Left ventricle myocardium inferior (tissue), 1 donor: ENCODE data around the gene ATF7. TPM values are rescaled to one million over a fixed set of nuclear protein-coding genes. Genes with fewer than 3 reads are reported as not detected.

Source experiments
- DNase-seq: peaks from one replicate; pipeline ENCODE4 v3.0.0-alpha.2; 2020
- H3K27ac ChIP-seq: fragments of 200-600 bp; replicated peaks from 2 replicates; pipeline ENCODE4 v1.8.0; 2021
- H3K27me3 ChIP-seq: fragments of 200-600 bp; 2 replicates; pipeline ENCODE4 v1.8.0; 2021; ENCODE audit warnings: low read depth
- H3K36me3 ChIP-seq: fragments of 200-600 bp; 2 replicates; pipeline ENCODE4 v1.8.0; 2021
- H3K4me1 ChIP-seq: fragments of 200-600 bp; 2 replicates; pipeline ENCODE4 v1.8.0; 2021
- H3K4me3 ChIP-seq: fragments of 200-600 bp; 2 replicates; pipeline ENCODE4 v1.8.0; 2021; ENCODE audit warnings: mild to moderate bottlenecking, moderate library complexity
- H3K9me3 ChIP-seq: fragments of 200-600 bp; replicated peaks from 2 replicates; pipeline ENCODE4 v1.8.0; 2021
- intact Hi-C: fragments of 100-400 bp; cut with micrococcal nuclease; formaldehyde crosslinking; loops from one replicate; pipeline ENCODE4 v1.11.0; 2022
- total RNA-seq: library from RNA; stranded (reverse); fragmentation: NEBNext Ultra II Directional; extraction: Animal tissue kit (Norgen Biotek cat#: 25700); gene quantifications from one replicate; pipeline ENCODE4 v1.2.1, GENCODE V29; 2021
- TF ChIP-seq, protein P1 (sequence below): fragments of 200-600 bp; IDR thresholded peaks from 2 replicates; pipeline ENCODE4 v1.8.0; 2021; ENCODE audit warnings: antibody characterized with exemption, mild to moderate bottlenecking, borderline replicate concordance
- donor health status: DM: no; HTN: yes; CAD: no; lungs with severe emphysema.

ATF7 gene
- total RNA-seq, 1 donor from 2014 or later: 29.8 TPM

DNA sequence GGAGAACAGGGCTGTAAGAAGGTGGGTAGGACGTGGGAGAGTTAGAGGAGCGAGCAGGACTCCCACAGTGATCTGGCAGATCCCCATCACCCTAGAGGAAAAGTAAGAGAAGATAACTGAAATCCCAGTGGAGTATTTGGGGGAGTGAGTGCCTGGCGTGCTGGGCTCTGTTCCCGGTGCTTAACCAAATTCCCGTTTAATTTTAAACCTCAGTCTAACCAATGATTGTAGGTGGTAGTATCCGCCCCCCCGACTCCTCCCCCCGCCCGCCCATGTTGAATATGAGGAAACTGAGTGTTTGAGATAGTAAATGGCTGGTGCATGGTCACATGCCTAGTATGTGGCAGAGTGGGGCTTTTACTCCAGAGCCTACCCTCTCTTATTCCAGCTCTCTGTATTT, 123.9 kb downstream of the ATF7 start:
- H3K27me3 ChIP-seq: no peaks in the 10 kb centered on the region
- H3K4me3 ChIP-seq: peak overlapping the region; percentile 80
- TF ChIP-seq, protein P1, sequence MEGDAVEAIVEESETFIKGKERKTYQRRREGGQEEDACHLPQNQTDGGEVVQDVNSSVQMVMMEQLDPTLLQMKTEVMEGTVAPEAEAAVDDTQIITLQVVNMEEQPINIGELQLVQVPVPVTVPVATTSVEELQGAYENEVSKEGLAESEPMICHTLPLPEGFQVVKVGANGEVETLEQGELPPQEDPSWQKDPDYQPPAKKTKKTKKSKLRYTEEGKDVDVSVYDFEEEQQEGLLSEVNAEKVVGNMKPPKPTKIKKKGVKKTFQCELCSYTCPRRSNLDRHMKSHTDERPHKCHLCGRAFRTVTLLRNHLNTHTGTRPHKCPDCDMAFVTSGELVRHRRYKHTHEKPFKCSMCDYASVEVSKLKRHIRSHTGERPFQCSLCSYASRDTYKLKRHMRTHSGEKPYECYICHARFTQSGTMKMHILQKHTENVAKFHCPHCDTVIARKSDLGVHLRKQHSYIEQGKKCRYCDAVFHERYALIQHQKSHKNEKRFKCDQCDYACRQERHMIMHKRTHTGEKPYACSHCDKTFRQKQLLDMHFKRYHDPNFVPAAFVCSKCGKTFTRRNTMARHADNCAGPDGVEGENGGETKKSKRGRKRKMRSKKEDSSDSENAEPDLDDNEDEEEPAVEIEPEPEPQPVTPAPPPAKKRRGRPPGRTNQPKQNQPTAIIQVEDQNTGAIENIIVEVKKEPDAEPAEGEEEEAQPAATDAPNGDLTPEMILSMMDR: no peak
- intact Hi-C loops: no loop called here
- H3K36me3 ChIP-seq: peaks cover 34% of the 10 kb centered on the region
- DNase-seq: no peak
- no peaks in the 10 kb centered on the region for H3K9me3 ChIP-seq
- peaks cover 47% of the 10 kb centered on the region for H3K4me1 ChIP-seq
- H3K27ac ChIP-seq: peak overlapping the region; percentile 99

DNA sequence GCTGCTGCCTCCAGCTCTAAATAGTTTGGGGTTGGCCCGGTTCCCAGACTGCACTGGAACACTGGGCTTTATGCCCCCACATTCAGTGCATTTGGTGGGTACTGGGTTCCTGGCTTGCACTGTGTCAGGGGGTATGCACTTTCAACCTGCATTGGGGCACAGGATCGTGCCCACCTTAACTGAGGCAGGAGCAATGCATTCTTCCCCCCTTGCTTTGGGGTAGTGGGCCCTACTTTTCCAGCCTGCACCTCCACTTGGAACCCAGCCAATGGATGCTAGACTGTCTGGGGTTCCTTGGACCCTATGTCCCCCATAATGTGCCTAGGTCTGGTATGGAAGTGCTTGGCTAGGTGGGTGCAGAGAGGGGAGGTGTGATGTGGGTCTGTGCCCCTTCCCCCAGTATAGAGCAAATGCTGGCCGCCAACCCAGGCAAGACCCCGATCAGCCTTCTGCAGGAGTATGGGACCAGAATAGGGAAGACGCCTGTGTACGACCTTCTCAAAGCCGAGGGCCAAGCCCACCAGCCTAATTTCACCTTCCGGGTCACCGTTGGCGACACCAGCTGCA, 124.5 kb downstream of the ATF7 start:
- TF ChIP-seq, protein P1: no peak
- Histone ChIP-seq H3K4me3 (peak overlapping the region; percentile 80), H3K27ac (peak overlapping the region; percentile 99), H3K9me3 (no peaks in the 10 kb centered on the region), H3K36me3 (peaks cover 27% of the 10 kb centered on the region), H3K4me1 (peaks cover 51% of the 10 kb centered on the region), H3K27me3 (no peaks in the 10 kb centered on the region)
- intact Hi-C loops: no loop called here
- no peak for DNase-seq

DNA sequence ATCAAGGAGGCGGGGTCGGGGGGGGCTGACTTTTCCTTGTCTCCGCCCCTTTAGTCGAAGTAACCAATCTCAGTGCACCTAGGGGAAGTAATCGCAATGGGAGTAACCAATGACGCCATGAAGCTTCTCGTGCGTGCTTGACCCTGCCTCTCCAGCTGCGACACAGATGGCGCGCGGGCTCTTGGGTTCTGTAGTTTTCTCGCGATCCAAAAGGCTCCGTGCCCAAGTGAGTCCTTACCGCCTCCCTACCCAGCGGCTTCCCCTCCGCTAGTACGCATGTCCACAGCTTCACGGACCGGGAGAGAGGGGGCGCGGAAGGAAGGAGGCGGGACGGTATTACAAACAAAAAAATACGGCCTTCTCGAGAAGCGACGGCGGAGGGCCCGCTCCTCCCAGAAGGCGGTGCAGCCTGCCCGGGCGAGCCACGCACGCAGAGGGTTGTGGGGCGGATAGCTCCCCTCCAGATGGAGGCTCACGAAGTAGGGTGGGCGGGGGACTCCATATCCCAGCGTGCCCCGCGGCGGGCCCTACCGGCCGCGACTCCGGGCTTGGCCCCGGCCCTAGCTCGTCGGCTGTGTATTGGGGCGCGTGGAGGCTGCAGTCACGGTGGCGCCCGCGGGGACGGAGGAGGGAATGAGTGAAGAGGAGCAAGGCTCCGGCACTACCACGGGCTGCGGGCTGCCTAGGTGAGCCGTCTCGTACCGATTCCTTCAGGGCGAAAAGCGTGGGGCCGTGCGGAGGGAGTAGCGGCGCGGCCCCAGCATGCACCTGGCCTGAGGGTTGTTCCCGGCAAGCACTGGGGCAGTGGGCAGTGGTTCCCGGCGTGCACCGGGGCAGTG, 125.2 kb downstream of the ATF7 start, which contains the start of gene TARBP2:
Gene TARBP2 (plus strand): TSS at position 508 of the 839 bp plus-strand sequence. CDS start 126 bp downstream, at position 634.
- no peaks in the 10 kb centered on the region for H3K27me3 ChIP-seq
- TF ChIP-seq, protein P1: peak; percentile 26
- intact Hi-C loops: no loop called here
- H3K4me3 ChIP-seq: peak within 1 kb of the TSS; percentile 80
- H3K36me3 ChIP-seq: peaks cover 20% of the 10 kb centered on the region
- peaks cover 58% of the 10 kb centered on the region for H3K4me1 ChIP-seq
- H3K9me3 ChIP-seq: no peaks in the 10 kb centered on the region
- peak; percentile 98 for DNase-seq
- H3K27ac ChIP-seq: peak within 1 kb of the TSS; percentile 99

DNA sequence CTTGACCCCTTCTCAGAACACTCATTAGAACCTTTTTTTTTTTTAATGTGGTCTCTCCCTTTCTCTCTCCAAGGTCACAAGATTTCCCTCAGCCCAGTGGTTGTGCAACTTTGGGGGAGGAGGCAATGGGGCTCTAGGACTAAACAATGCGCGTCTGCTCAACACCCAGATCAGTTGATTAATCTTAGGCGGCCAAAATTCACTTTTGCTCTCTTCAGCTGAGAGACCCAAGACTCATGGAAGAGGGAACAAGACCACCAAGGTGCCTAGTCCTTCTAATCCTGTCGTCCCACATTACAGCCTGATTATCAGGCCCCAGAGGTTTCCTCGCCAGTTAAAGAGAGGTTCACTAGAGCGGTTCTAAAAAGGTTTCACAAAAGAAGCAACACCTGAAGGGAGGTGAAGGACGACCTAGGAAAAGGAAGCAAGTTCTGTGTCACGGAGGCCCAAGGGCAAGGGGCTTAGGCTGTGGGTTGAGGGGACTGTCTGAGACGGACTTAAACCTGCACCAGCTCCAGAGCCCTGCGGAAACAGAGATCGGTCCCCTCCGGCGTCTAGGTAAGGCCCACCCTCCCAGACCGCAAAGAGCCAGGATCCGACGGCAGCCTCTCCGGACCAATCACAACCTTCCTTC, 125.9 kb downstream of the ATF7 start:
- Histone ChIP-seq H3K9me3 (no peaks in the 10 kb centered on the region), H3K36me3 (peaks cover 13% of the 10 kb centered on the region), H3K4me3 (peak overlapping the region; percentile 80), H3K4me1 (peaks cover 63% of the 10 kb centered on the region), H3K27me3 (no peaks in the 10 kb centered on the region), H3K27ac (peak overlapping the region; percentile 99)
- intact Hi-C loops: no loop called here
- TF ChIP-seq, protein P1: no peak
- peak; percentile 52 for DNase-seq

DNA sequence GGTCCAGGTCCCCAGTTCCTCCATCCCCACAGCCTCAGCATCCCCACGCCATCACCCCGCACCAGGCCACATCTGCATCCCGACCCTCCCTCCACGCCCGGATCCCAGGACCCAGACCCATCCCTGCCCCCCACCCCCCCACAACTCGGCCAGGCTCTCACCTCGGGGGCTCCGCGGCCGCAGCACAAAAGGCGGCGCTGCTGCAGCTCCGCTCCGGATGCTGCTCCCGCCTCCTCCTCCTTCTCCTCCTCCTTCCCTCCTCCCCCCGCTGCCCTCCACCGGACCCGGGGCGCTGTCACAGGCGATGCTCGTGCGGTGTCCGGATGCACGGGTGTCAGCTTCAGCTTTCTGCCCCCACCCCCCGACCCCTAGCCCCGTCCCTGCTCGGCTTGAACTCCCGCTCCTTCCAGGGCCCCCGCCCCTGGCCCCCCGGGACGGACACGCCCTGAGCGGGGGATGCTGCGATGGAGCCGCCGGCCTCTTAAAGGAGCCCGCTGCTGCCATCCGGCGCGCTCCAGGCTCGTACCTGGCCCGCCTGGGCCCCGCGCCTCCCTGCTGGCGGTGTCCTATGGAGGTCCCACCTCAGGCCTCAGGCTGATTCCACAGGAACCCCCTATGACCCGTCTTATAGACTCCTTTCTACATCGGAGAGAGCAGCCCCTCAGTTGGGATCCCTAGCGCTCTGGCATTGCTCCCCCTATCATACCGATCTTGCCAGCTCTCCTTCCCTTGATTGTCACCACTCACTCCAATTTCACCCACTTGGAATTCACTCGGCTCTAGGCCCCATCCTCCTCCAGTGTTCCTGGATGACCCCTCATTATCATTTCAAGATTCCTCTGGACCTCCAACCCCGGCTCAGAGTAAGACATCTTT, 126.7 kb downstream of the ATF7 start, which contains the start of gene MAP3K12:
Gene MAP3K12 (minus strand): TSS at position 193 of the 876 bp plus-strand sequence. CDS start 12,067 bp downstream, outside the sequence.
- Histone ChIP-seq H3K27me3 (no peaks in the 10 kb centered on the region), H3K27ac (peak within 1 kb of the TSS; percentile 99), H3K9me3 (no peaks in the 10 kb centered on the region), H3K36me3 (peaks cover 5% of the 10 kb centered on the region), H3K4me3 (peak within 1 kb of the TSS; percentile 80), H3K4me1 (peaks cover 63% of the 10 kb centered on the region)
- intact Hi-C loops: no loop called here
- peak; percentile 68 for DNase-seq
- TF ChIP-seq, protein P1: no peak
